Mesenchymal stem cell (in vitro differentiated cells and primary cell): ENCODE results near the gene DUSP12.

Source experiments
- DNase-seq: peaks from one replicate; pipeline ENCODE4 v3.0.0-alpha.2; 2013
- H2AFZ ChIP-seq: one replicate; pipeline ENCODE4 v1.6.1; 2013; ENCODE audit warnings: low read depth, mild to moderate bottlenecking, control low read depth, inconsistent platforms, low read length, moderate library complexity
- H2AK5ac ChIP-seq: 2 replicates; pipeline ENCODE4 v1.6.1; 2013; ENCODE audit warnings: low read length, moderate library complexity, mild to moderate bottlenecking, inconsistent platforms; ENCODE audit not compliant: severe bottlenecking
- H2BK120ac ChIP-seq: one replicate; pipeline ENCODE4 v1.6.1; 2013; ENCODE audit warnings: low read depth, mild to moderate bottlenecking, inconsistent platforms, low read length, moderate library complexity
- H2BK12ac ChIP-seq, 2 experiments: one replicate each; pipeline ENCODE4 v1.6.1; 2013; ENCODE audit warnings: inconsistent platforms in 2 of 2, low read length in 2 of 2, mild to moderate bottlenecking in 2 of 2, moderate library complexity in 2 of 2, control low read depth in 1 of 2
- H2BK15ac ChIP-seq: one replicate; pipeline ENCODE4 v1.6.1; 2013; ENCODE audit warnings: mild to moderate bottlenecking, low read depth, inconsistent platforms; ENCODE audit not compliant: poor library complexity, severe bottlenecking
- H2BK5ac ChIP-seq: 2 replicates; pipeline ENCODE4 v1.6.1; 2013; ENCODE audit warnings: low read depth, mild to moderate bottlenecking, low read length, control low read depth, inconsistent platforms; ENCODE audit not compliant: poor library complexity, severe bottlenecking
- H3K14ac ChIP-seq, 2 experiments: one replicate each; pipeline ENCODE4 v1.6.1; 2013; ENCODE audit warnings: inconsistent platforms in 2 of 2, low read length in 2 of 2, control low read depth in 1 of 2, mild to moderate bottlenecking in 1 of 2, moderate library complexity in 1 of 2
- H3K18ac ChIP-seq, 2 experiments: one replicate each; pipeline ENCODE4 v1.6.1; 2013; ENCODE audit warnings: inconsistent platforms in 2 of 2, low read length in 2 of 2, control low read depth in 1 of 2, low read depth in 1 of 2, mild to moderate bottlenecking in 1 of 2
- H3K23ac ChIP-seq, 2 experiments: one replicate each; pipeline ENCODE4 v1.6.1; 2013; ENCODE audit warnings: inconsistent platforms in 2 of 2, low read length in 2 of 2, mild to moderate bottlenecking in 2 of 2, moderate library complexity in 2 of 2, control low read depth in 1 of 2
- H3K27ac ChIP-seq: 2 replicates; pipeline ENCODE4 v1.5.1; 2013; ENCODE audit warnings: mild to moderate bottlenecking, moderate library complexity, low read length, control low read depth, inconsistent platforms; ENCODE audit not compliant: poor library complexity, severe bottlenecking
- H3K27me3 ChIP-seq, 2 experiments: 2 replicates each; pipeline versions ENCODE4 v1.6.1 to v1.7.0; 2013; ENCODE audit warnings: low read length in 2 of 2, mild to moderate bottlenecking in 2 of 2, moderate library complexity in 2 of 2, control low read depth in 1 of 2, inconsistent platforms in 1 of 2; ENCODE audit not compliant: control insufficient read depth in 1 of 2, insufficient read depth in 1 of 2
- H3K36me3 ChIP-seq, 2 experiments: 2 replicates each; pipeline versions ENCODE4 v1.6.1 to v1.7.0; 2013; ENCODE audit warnings: low read length in 2 of 2, control low read depth in 1 of 2, inconsistent platforms in 1 of 2, low read depth in 1 of 2, mild to moderate bottlenecking in 1 of 2; ENCODE audit not compliant: insufficient read depth in 2 of 2, control insufficient read depth in 1 of 2
- H3K4ac ChIP-seq, 2 experiments: one replicate each; pipeline ENCODE4 v1.6.1; 2013; ENCODE audit warnings: inconsistent platforms in 2 of 2, low read length in 2 of 2, mild to moderate bottlenecking in 2 of 2, moderate library complexity in 2 of 2, control low read depth in 1 of 2, low read depth in 1 of 2
- H3K4me1 ChIP-seq: 2 replicates; pipeline ENCODE4 v1.6.1; 2013; ENCODE audit warnings: low read depth, low read length, control low read depth; ENCODE audit not compliant: control insufficient read depth, insufficient read depth
- H3K4me2 ChIP-seq: 2 replicates; pipeline ENCODE4 v1.6.1; 2013; ENCODE audit warnings: low read length, mild to moderate bottlenecking, inconsistent platforms; ENCODE audit not compliant: poor library complexity, severe bottlenecking
- H3K4me3 ChIP-seq, 2 experiments: 2 replicates each; pipeline versions ENCODE4 v1.5.1 to v1.7.0; 2013; ENCODE audit warnings: low read length in 2 of 2, mild to moderate bottlenecking in 2 of 2, control low read depth in 1 of 2, low read depth in 1 of 2; ENCODE audit not compliant: insufficient read depth in 1 of 2
- H3K79me1 ChIP-seq: replicated peaks from 2 replicates; pipeline ENCODE4 v1.6.1; 2013; ENCODE audit warnings: mild to moderate bottlenecking, control low read depth, low read length, inconsistent platforms; ENCODE audit not compliant: poor library complexity, severe bottlenecking
- H3K9ac ChIP-seq: 2 replicates; pipeline ENCODE4 v1.7.0; 2013; ENCODE audit warnings: mild to moderate bottlenecking, low read length, moderate library complexity
- H3K9me3 ChIP-seq: 2 replicates; pipeline ENCODE4 v1.7.0; 2013; ENCODE audit warnings: mild to moderate bottlenecking, low read length; ENCODE audit not compliant: control insufficient read depth
- H4K8ac ChIP-seq: one replicate; pipeline ENCODE4 v1.6.1; 2013; ENCODE audit warnings: inconsistent platforms, mild to moderate bottlenecking, low read length, moderate library complexity
- H4K91ac ChIP-seq: one replicate; pipeline ENCODE4 v1.6.1; 2013; ENCODE audit warnings: mild to moderate bottlenecking, low read length, inconsistent platforms
- WGBS: methylation state at CpG from one replicate; pipeline ENCODE4 v1.1.7; 2013; ENCODE audit warnings: mixed read lengths; 5-methylcytosine and 5-hydroxymethylcytosine counted together

Gene DUSP12

GRCh38 chr1:161792740-161793139, 43.2 kb downstream of the DUSP12 start:
- Histone ChIP-seq H3K27ac (no peak overlapping the region), H3K18ac (no peak overlapping the region), H2BK5ac (no peak overlapping the region), H2BK12ac (no peak overlapping the region), H2AFZ (no peak overlapping the region), H3K4me2 (no peak overlapping the region), H3K79me1 (peaks cover 5% of the 10 kb centered on the region), H3K27me3 (no peaks in the 10 kb centered on the region), H3K14ac (no peak overlapping the region), H4K91ac (no peak overlapping the region), H2BK15ac (no peak overlapping the region), H3K4ac (no peak overlapping the region), H2AK5ac (no peak overlapping the region), H3K9me3 (no peaks in the 10 kb centered on the region), H4K8ac (no peak overlapping the region), H3K36me3 (peaks cover 0 to 55% of the 10 kb centered on the region in 2 experiments), H3K4me1 (no peaks in the 10 kb centered on the region), H2BK120ac (no peak overlapping the region), H3K9ac (no peak overlapping the region), H3K23ac (no peak overlapping the region), H3K4me3 (no peak overlapping the region)
- WGBS = 91% methylated on average over 1 of the region's 3 CpGs
- peak; percentile 80 for DNase-seq

- Histone ChIP-seq H2BK5ac (no peak overlapping the region), H3K18ac (no peak overlapping the region)
These were observed 50.2 kb downstream of the DUSP12 start for GRCh38 chr1:161799792-161800191.

GRCh38 chr1:161801955-161802354, 52.4 kb downstream of the DUSP12 start:
- H2BK12ac ChIP-seq = no peak overlapping the region
- no peak overlapping the region for H2BK15ac ChIP-seq
- no peak overlapping the region for H3K4me2 ChIP-seq
- no peak overlapping the region for H2AK5ac ChIP-seq
- H2BK120ac ChIP-seq = no peak overlapping the region
- no peak overlapping the region for H4K8ac ChIP-seq
- no peaks in the 10 kb centered on the region for H3K27me3 ChIP-seq
- no peak overlapping the region for H3K23ac ChIP-seq
- WGBS = 89% methylated on average over 6 of the region's 7 CpGs
- H3K27ac ChIP-seq = no peak overlapping the region
- no peaks in the 10 kb centered on the region for H3K9me3 ChIP-seq
- no peaks in the 10 kb centered on the region for H3K4me1 ChIP-seq
- DNase-seq = no peak
- no peak overlapping the region for H2BK5ac ChIP-seq
- no peak overlapping the region for H2AFZ ChIP-seq
- H3K14ac ChIP-seq = no peak overlapping the region
- H4K91ac ChIP-seq = no peak overlapping the region
- H3K4me3 ChIP-seq = no peak overlapping the region
- H3K18ac ChIP-seq = no peak overlapping the region
- H3K4ac ChIP-seq = no peak overlapping the region
- peaks cover 3 to 34% of the 10 kb centered on the region in 2 experiments for H3K36me3 ChIP-seq
- no peak overlapping the region for H3K9ac ChIP-seq
- H3K79me1 ChIP-seq = peaks cover 4% of the 10 kb centered on the region

More at GRCh38 chr1:161799792-161800191, 50.2 kb downstream of the DUSP12 start:
- H3K4ac ChIP-seq = no peak overlapping the region
- no peaks in the 10 kb centered on the region for H3K9me3 ChIP-seq
- H3K9ac ChIP-seq = no peak overlapping the region
- H3K14ac ChIP-seq = no peak overlapping the region
- peaks cover 7% of the 10 kb centered on the region for H3K79me1 ChIP-seq
- H3K27me3 ChIP-seq = no peaks in the 10 kb centered on the region
- H3K4me2 ChIP-seq = no peak overlapping the region
- no peak overlapping the region for H2AFZ ChIP-seq
- no peak overlapping the region for H2AK5ac ChIP-seq
- WGBS = no CpG with 5 or more reads among the region's 1 CpG
- no peak overlapping the region for H2BK15ac ChIP-seq
- H3K4me1 ChIP-seq = no peaks in the 10 kb centered on the region
- no peak overlapping the region for H2BK120ac ChIP-seq
- no peak overlapping the region for H2BK12ac ChIP-seq
- H4K8ac ChIP-seq = no peak overlapping the region
- H3K23ac ChIP-seq = no peak overlapping the region
- DNase-seq = no peak
- H3K4me3 ChIP-seq = no peak overlapping the region
- no peak overlapping the region for H3K27ac ChIP-seq
- H4K91ac ChIP-seq = no peak overlapping the region
- peaks cover 3 to 53% of the 10 kb centered on the region in 2 experiments for H3K36me3 ChIP-seq

GRCh38 chr1:161803181-161803580, 53.6 kb downstream of the DUSP12 start:
- no peak overlapping the region for H3K14ac ChIP-seq
- no peak overlapping the region for H2AFZ ChIP-seq
- no peak overlapping the region for H2BK120ac ChIP-seq
- H3K79me1 ChIP-seq = peaks cover 4% of the 10 kb centered on the region
- H2BK15ac ChIP-seq = no peak overlapping the region
- no peak for DNase-seq
- H2AK5ac ChIP-seq = no peak overlapping the region
- no peak overlapping the region for H4K8ac ChIP-seq
- no peak overlapping the region for H3K18ac ChIP-seq
- no peak overlapping the region for H3K9ac ChIP-seq
- H3K4me1 ChIP-seq = no peaks in the 10 kb centered on the region
- no peak overlapping the region for H3K4ac ChIP-seq
- H3K27me3 ChIP-seq = no peaks in the 10 kb centered on the region
- no peak overlapping the region for H4K91ac ChIP-seq
- H3K9me3 ChIP-seq = no peaks in the 10 kb centered on the region
- no peak overlapping the region for H3K4me3 ChIP-seq
- no peak overlapping the region for H3K4me2 ChIP-seq
- no peak overlapping the region for H2BK12ac ChIP-seq
- no peak overlapping the region for H2BK5ac ChIP-seq
- no peak overlapping the region for H3K23ac ChIP-seq
- peaks cover 3 to 26% of the 10 kb centered on the region in 2 experiments for H3K36me3 ChIP-seq
- no peak overlapping the region for H3K27ac ChIP-seq
- WGBS = 94% methylated on average over 2 of the region's 2 CpGs
